ENCODE measurements around the gene CD8A. TPM values are rescaled to one million over a fixed set of nuclear protein-coding genes. Genes with fewer than 3 reads are reported as not detected.

Gene CD8A
- total RNA-seq, 2 experiments from 2014 or later = 1.3 to 1.4 TPM

DNA sequence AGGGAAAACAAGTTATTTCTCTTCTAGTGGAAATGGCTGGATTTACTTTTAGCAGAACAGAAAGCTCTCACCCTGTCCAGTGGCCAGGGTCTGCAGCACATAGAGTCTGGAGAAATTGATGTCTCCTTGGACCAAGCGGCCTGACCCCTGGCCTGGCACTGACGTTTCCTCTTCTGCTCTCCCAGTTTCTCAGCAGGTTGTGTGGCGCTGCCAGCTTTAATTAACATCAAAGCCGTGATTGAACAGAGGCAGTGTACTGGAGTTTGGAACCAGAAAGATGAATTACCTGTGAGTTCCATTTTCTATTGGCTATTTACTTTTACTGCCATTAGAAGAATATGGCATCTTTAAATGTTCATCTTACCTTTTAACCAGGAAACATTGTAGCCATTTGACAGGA lies 20.9 kb downstream of the CD8A start:
- H3K4me1 Mint-ChIP-seq (ENCODE audit: low read depth) = peaks cover 1% of the 10 kb centered on the region
- intact Hi-C loops (cut with micrococcal nuclease) = loop anchor here (10.0 kb wide), 1 partner anchor 255 kb away; no protein-coding TSS in a partner anchor
- DNase-seq = no peak
- H3K36me3 Mint-ChIP-seq (ENCODE audit: low read depth) = peaks cover 34% of the 10 kb centered on the region
- H3K27ac Mint-ChIP-seq = no peak overlapping the region
- no peaks in the 10 kb centered on the region for H3K9me3 Mint-ChIP-seq
- CTCF ChIA-PET = interaction anchor here (0.7 to 1.4 kb wide), 3 partner anchors 8 to 398 kb away, joined by 3 read pairs; no protein-coding TSS in a partner anchor
- H3K4me3 Mint-ChIP-seq = no peak overlapping the region
- no peaks in the 10 kb centered on the region for H3K27me3 Mint-ChIP-seq (ENCODE audit: low read depth)

DNA sequence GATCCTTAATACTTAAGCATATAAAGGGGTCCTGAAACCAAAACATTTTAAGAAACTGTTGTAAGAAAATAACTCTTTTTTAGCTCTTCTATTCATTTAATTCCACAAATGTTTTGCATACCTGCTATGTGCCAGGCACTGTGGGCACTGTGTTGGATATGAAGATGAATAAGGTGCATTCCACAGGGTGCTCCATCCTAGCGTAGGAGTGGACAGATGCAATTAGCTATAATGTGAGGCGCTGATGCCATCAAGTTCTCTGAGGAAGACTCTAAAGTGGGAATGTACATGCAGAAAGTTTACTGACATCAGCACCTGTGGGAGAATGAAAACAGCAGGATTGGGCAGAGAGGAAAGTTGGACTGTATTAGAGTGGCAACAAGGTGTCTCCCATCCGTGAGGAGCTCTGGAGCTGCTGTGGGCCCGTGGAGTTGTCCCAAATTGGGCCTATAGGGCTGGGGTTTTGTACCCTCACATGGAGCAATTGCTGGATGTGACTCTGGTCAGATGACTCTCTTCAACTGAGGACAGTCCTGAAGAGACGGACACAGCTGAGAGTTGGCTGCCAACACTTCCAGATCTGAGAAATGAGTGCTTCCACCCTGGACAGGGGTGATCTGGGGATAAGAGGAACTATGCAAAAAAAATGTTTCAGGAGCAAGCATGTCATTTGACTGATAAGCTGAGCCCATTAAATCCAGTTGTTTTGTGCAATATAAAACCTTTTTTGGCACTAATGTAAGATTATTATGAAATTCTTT lies 22.3 kb downstream of the CD8A start:
- H3K9me3 Mint-ChIP-seq = no peaks in the 10 kb centered on the region
- DNase-seq = no peak
- no peaks in the 10 kb centered on the region for H3K27me3 Mint-ChIP-seq (ENCODE audit: low read depth)
- intact Hi-C loops (cut with micrococcal nuclease) = loop anchor here (10.0 kb wide), 1 partner anchor 254 kb away; no protein-coding TSS in a partner anchor
- H3K36me3 Mint-ChIP-seq (ENCODE audit: low read depth) = peaks cover 29% of the 10 kb centered on the region
- CTCF ChIA-PET = no interaction called here
- H3K4me3 Mint-ChIP-seq = no peak overlapping the region
- no peak overlapping the region for H3K27ac Mint-ChIP-seq
- H3K4me1 Mint-ChIP-seq (ENCODE audit: low read depth) = peaks cover 7% of the 10 kb centered on the region

GRCh38 chr2:86765310-86765695 lies 25.4 kb downstream of the CD8A start:
- Mint-ChIP-seq H3K4me1 (ENCODE audit: low read depth) (peaks cover 18% of the 10 kb centered on the region), H3K9me3 (no peaks in the 10 kb centered on the region), H3K27ac (no peak overlapping the region), H3K36me3 (ENCODE audit: low read depth) (peaks cover 22% of the 10 kb centered on the region), H3K27me3 (ENCODE audit: low read depth) (no peaks in the 10 kb centered on the region), H3K4me3 (no peak overlapping the region)
- CTCF ChIA-PET = interaction anchor here (0.7 to 2.6 kb wide), 9 partner anchors 11 to 544 kb away, joined by 3 to 14 read pairs (median 5); no protein-coding TSS in a partner anchor
- intact Hi-C loops (cut with micrococcal nuclease) = loop anchor here (10.0 kb wide), 1 partner anchor 251 kb away; no protein-coding TSS in a partner anchor
- DNase-seq = no peak

DNA sequence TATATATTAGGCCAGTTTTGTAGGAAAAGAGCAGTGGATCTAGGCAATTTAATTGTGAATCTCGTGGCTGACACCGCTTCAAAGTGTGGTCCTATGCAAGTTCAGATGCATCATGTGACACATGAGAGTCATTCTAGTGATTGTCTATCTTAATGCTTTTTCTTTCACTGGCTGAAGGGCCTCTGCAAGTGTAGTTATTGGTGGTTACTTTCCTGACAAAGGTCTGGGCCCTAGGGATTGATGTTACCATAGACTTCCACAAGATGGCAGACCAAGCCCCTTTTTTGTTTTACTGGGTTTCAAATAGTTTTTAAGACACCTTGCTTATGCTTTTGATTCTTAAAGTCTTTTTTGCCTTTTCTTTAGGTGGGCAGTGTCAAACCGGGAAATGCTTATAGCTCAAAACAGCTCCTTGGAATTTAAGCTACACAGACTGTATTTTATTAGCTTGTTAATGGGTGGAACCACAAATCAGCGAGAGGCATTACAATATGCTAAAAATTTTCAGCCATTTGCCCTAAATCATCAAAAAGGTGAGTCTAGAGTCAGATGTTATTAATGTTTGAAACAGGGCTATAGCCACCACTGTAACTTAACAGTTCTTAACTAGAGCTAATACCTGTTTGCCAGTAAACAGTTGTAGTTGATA lies 25.9 kb downstream of the CD8A start:
- no peak overlapping the region for H3K4me3 Mint-ChIP-seq
- peaks cover 19% of the 10 kb centered on the region for H3K4me1 Mint-ChIP-seq (ENCODE audit: low read depth)
- H3K27me3 Mint-ChIP-seq (ENCODE audit: low read depth) = no peaks in the 10 kb centered on the region
- peak; percentile 44 for DNase-seq
- intact Hi-C loops (cut with micrococcal nuclease) = loop anchor here (1.0 to 10.0 kb wide), 2 partner anchors 44 to 250 kb away; no protein-coding TSS in a partner anchor
- no peaks in the 10 kb centered on the region for H3K9me3 Mint-ChIP-seq
- H3K36me3 Mint-ChIP-seq (ENCODE audit: low read depth) = peaks cover 20% of the 10 kb centered on the region
- no peak overlapping the region for H3K27ac Mint-ChIP-seq
- CTCF ChIA-PET = interaction anchor here (0.7 to 2.6 kb wide), 9 partner anchors 9 to 43 kb away, joined by 3 to 14 read pairs (median 5); no protein-coding TSS in a partner anchor

DNA sequence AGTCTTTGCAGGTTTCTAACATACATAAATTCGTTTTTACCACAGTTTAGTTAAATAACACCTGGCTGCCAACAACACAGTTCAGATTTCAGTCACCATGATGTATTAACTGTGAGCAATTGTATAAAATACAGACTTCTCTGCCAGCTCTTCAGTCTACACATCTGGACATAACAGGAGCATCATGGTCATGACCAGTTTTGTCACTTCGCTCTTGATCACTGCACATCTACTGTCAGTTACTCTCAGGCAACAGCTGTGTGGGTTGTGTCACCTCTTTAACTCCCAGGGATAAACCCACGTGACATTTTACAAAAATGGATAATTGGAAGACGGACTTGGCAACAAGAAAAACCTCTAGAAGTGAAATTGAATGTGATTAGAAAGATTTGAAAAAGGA lies 30.3 kb downstream of the CD8A start:
- DNase-seq = no peak
- Mint-ChIP-seq H3K27ac (peak overlapping the region; percentile 52), H3K27me3 (ENCODE audit: low read depth) (no peaks in the 10 kb centered on the region), H3K4me3 (no peak overlapping the region), H3K36me3 (ENCODE audit: low read depth) (peaks cover 17% of the 10 kb centered on the region), H3K9me3 (no peaks in the 10 kb centered on the region), H3K4me1 (ENCODE audit: low read depth) (peaks cover 21% of the 10 kb centered on the region)
- CTCF ChIA-PET = interaction anchor here (1.2 kb wide), 1 partner anchor 22 kb away, joined by 4 read pairs; no protein-coding TSS in a partner anchor
- intact Hi-C loops (cut with micrococcal nuclease) = loop anchor here (10.0 kb wide), 1 partner anchor 246 kb away; no protein-coding TSS in a partner anchor

- Mint-ChIP-seq H3K9me3 (no peaks in the 10 kb centered on the region), H3K36me3 (ENCODE audit: low read depth) (peaks cover 18% of the 10 kb centered on the region), H3K4me3 (no peak overlapping the region), H3K4me1 (ENCODE audit: low read depth) (peaks cover 13% of the 10 kb centered on the region), H3K27me3 (ENCODE audit: low read depth) (no peaks in the 10 kb centered on the region), H3K27ac (no peak overlapping the region)
- intact Hi-C loops (cut with micrococcal nuclease) = no loop called here
- DNase-seq = no peak
- CTCF ChIA-PET = no interaction called here
These were observed 32.3 kb downstream of the CD8A start for GRCh38 chr2:86758405-86758804.

- DNase-seq = no peak
- Mint-ChIP-seq H3K36me3 (ENCODE audit: low read depth) (peaks cover 36% of the 10 kb centered on the region), H3K27me3 (ENCODE audit: low read depth) (no peaks in the 10 kb centered on the region), H3K4me1 (ENCODE audit: low read depth) (peaks cover 8% of the 10 kb centered on the region), H3K9me3 (peaks cover 11% of the 10 kb centered on the region), H3K4me3 (no peak overlapping the region), H3K27ac (no peak overlapping the region)
- CTCF ChIA-PET = interaction anchor here (0.5 to 2.5 kb wide), 3 partner anchors 10 to 1141 kb away, joined by 3 to 14 read pairs (median 3); no protein-coding TSS in a partner anchor
- intact Hi-C loops (cut with micrococcal nuclease) = no loop called here
These were observed 37.1 kb downstream of the CD8A start for GRCh38 chr2:86753606-86754005.

- H3K27ac Mint-ChIP-seq = no peak overlapping the region
- H3K9me3 Mint-ChIP-seq = peaks cover 11% of the 10 kb centered on the region
- no peak overlapping the region for H3K4me3 Mint-ChIP-seq
- no peaks in the 10 kb centered on the region for H3K27me3 Mint-ChIP-seq (ENCODE audit: low read depth)
- CTCF ChIA-PET = interaction anchor here (2.5 kb wide), 1 partner anchor 11 kb away, joined by 14 read pairs; no protein-coding TSS in a partner anchor
- H3K4me1 Mint-ChIP-seq (ENCODE audit: low read depth) = peaks cover 9% of the 10 kb centered on the region
- DNase-seq = no peak
- H3K36me3 Mint-ChIP-seq (ENCODE audit: low read depth) = peaks cover 36% of the 10 kb centered on the region
- intact Hi-C loops (cut with micrococcal nuclease) = no loop called here
These were observed 37.8 kb downstream of the CD8A start for GRCh38 chr2:86752934-86753333.

DNA sequence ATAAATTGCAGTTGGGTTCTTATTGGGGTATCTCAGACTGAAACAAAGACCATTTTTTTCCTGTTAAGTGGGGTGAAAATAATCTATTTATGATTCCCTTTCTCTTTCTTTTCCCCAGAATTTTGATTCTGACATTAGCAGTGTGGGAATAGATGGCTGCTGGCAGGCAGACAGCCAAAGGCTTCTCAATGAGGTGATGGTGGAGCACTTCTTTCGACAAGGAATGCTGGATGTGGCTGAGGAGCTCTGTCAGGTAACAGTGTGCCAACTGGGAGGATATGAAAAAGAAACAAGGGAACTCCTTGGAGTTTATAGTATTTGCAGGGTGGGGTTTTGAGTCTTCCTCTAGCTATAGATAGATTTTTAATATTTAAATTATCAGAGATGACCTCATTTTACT lies 38.9 kb downstream of the CD8A start:
- DNase-seq = no peak
- Mint-ChIP-seq H3K27ac (no peak overlapping the region), H3K4me3 (no peak overlapping the region), H3K4me1 (ENCODE audit: low read depth) (peaks cover 17% of the 10 kb centered on the region), H3K36me3 (ENCODE audit: low read depth) (peaks cover 40% of the 10 kb centered on the region), H3K9me3 (peaks cover 11% of the 10 kb centered on the region), H3K27me3 (ENCODE audit: low read depth) (no peaks in the 10 kb centered on the region)
- CTCF ChIA-PET = no interaction called here
- intact Hi-C loops (cut with micrococcal nuclease) = no loop called here

GRCh38 chr2:86750240-86750839 lies 40.4 kb downstream of the CD8A start:
- intact Hi-C loops (cut with micrococcal nuclease) = no loop called here
- Mint-ChIP-seq H3K27ac (no peak overlapping the region), H3K4me1 (ENCODE audit: low read depth) (peaks cover 26% of the 10 kb centered on the region), H3K36me3 (ENCODE audit: low read depth) (peaks cover 34% of the 10 kb centered on the region), H3K27me3 (ENCODE audit: low read depth) (no peaks in the 10 kb centered on the region), H3K9me3 (peaks cover 11% of the 10 kb centered on the region), H3K4me3 (no peak overlapping the region)
- no peak for DNase-seq
- CTCF ChIA-PET = interaction anchor here (0.7 kb wide), 1 partner anchor 238 kb away, joined by 3 read pairs; no protein-coding TSS in a partner anchor

DNA sequence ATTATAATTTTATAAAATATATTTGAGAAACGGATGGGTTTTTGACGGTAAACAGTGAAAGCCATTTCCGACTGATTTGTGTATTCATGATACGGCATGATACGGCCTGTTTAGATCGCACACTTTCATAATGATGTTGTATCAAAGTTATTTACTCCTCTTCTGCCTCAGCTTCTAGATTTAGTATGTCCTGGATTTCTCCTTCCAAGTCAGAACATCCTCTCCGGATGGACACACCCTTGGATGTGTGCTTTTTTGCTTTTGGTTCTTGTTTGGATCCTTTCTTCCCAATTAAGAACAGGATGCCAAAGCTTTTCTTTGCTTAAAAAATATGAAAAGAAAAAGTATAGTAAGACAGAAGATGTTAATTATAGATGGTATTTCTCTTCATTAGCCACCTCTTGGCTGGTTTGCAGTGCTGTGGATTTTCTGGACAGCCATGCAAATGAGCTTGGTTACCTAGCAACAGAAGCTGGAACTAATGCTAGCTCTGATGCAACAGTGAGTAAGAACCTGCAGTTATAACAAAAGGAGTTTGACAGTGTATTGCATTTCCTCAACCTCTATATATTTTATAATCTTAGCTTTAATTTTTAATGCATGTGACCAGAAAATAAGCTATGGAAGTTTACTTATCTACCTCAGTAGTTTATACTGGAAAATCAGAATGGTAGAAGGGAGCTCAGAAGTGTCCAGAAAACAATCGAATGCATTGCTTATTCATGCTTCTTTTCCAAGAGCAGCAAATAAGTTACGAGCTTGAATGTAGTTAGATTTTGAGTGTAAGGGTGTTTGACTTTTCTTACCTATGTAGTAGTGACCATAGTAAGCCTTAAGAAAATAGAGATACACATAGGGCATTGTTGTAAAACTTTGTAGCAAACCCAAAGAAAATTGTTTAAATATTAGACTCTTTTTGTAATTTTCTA lies 42.7 kb downstream of the CD8A start:
- Mint-ChIP-seq H3K4me1 (ENCODE audit: low read depth) (peaks cover 35% of the 10 kb centered on the region), H3K9me3 (peaks cover 11% of the 10 kb centered on the region), H3K27me3 (ENCODE audit: low read depth) (no peaks in the 10 kb centered on the region), H3K36me3 (ENCODE audit: low read depth) (peaks cover 33% of the 10 kb centered on the region), H3K4me3 (no peak overlapping the region), H3K27ac (peak overlapping the region; percentile 77)
- CTCF ChIA-PET = interaction anchor here (0.5 to 2.0 kb wide), 2 partner anchors 16 to 23 kb away, joined by 3 to 9 read pairs; no protein-coding TSS in a partner anchor
- intact Hi-C loops (cut with micrococcal nuclease) = loop anchor here (10.0 kb wide), 1 partner anchor 303 kb away; the partner anchor contains the start of gene KDM3A
- peak; percentile 67 for DNase-seq

Data from activated naive CD4-positive, alpha-beta T cell treated with anti-CD3 and anti-CD28 coated beads for 36 hours (primary cell).